GM20000 (cell line): ENCODE measurements around the gene CDH8.

Experiments used
- DNase-seq: peaks from one replicate; pipeline ENCODE4 v3.0.0; 2012; ENCODE audit warnings: low spot score
- TF ChIP-seq, protein P1 (sequence below): IDR thresholded peaks from 2 replicates; pipeline ENCODE4 v1.5.1; 2012; ENCODE audit warnings: mild to moderate bottlenecking, control low read depth; ENCODE audit errors: extremely low read depth, missing control alignments

The CDH8 gene

DNA sequence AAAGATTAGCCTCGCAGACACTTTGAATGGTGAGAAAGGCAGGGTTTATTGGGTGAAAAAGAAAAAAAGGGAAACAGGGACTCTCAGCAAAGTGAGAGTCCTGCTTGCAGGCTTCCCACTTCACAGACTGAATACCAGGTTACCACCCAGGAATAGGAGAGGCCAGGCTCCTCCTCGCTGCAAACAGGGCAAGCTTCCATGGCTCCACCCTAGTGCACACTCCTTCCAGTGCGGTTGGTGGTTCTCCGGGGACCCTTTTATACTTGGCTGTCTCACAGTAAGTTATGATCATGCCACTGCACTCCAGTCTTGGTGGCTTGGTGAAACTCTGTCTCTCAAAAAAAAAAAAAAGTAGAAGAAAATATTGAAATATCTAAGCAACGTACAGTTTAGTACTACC, 30.5 kb upstream of the CDH8 start:
- TF ChIP-seq, protein P1, sequence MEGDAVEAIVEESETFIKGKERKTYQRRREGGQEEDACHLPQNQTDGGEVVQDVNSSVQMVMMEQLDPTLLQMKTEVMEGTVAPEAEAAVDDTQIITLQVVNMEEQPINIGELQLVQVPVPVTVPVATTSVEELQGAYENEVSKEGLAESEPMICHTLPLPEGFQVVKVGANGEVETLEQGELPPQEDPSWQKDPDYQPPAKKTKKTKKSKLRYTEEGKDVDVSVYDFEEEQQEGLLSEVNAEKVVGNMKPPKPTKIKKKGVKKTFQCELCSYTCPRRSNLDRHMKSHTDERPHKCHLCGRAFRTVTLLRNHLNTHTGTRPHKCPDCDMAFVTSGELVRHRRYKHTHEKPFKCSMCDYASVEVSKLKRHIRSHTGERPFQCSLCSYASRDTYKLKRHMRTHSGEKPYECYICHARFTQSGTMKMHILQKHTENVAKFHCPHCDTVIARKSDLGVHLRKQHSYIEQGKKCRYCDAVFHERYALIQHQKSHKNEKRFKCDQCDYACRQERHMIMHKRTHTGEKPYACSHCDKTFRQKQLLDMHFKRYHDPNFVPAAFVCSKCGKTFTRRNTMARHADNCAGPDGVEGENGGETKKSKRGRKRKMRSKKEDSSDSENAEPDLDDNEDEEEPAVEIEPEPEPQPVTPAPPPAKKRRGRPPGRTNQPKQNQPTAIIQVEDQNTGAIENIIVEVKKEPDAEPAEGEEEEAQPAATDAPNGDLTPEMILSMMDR: no peak
- DNase-seq: no peak

DNA sequence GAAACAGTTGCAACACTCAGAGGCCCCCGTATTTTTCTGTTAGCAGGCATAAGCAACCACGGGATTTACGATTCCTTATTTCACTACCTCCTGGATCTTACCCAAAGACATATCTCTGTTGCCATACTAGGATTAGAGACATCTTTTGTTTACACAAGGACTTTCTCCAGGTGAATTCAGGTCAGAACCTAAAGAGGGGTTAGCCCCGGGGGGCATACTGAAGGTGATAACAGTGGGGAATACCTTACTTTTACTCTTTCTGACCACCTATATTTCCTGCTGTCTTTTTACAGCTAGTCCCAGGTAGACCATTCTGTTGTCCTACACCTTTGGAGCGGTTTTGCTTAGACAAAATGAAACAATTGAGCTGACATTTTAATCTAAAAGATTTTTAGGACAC, 27.9 kb upstream of the CDH8 start:
- TF ChIP-seq, protein P1: no peak
- DNase-seq: no peak

DNA sequence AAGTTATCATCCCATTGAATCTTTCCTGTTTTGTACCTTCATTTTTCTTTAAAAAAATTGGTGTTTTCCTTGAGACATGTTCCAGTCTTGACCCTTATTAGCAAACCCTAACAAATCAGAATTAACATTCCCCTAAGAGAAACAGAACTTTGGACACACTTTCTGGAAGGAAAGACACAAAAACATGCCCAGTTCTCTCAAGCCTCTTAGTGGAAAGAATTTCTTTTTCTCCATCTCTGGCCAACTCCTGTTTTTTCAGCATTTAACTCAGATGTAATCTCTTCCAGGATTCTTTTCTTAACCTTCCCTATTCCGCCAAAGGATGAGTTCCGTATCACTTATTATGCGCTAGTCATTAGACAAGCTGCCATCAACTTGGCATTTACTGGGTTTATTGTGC, 23.9 kb upstream of the CDH8 start:
- TF ChIP-seq, protein P1: no peak
- no peak for DNase-seq

DNA sequence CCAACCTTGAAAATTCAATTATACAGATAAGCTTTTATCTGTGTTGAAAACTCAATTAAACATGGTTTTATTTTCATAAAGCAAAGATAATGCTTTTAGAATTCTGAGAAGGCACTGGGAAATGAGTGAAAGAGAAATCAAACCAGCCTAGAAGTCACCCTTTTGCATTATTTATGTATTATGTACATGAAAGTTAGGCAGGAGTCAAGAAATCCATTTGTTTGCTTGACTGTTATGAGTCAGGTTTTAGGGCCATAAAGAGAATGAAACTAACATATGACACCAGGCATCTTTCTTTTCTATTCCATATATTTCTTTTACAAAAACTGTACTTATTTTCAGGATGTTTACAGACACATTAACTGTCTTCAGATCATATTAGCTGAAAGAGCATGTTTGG, 23.3 kb upstream of the CDH8 start:
- TF ChIP-seq, protein P1: no peak
- no peak for DNase-seq

DNA sequence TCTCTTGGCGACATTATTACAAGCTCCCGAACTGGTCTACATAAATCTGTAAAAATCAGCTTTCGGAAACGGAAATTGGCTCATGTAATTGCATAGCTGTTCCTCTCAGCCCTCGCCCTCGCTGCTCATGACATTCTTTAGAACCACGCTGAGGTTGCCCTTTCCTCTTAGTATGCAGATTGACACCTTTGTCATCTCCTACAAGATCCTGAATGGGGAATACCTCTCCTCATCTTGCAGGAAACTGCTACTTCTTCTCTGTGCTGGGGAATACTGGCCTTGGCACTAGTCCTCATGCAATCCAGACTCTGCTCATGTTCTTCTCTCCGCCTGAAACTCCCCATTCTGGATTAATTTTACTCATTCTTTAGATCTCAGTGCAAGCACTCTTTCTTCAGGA, 22.2 kb upstream of the CDH8 start:
- TF ChIP-seq, protein P1: no peak

DNA sequence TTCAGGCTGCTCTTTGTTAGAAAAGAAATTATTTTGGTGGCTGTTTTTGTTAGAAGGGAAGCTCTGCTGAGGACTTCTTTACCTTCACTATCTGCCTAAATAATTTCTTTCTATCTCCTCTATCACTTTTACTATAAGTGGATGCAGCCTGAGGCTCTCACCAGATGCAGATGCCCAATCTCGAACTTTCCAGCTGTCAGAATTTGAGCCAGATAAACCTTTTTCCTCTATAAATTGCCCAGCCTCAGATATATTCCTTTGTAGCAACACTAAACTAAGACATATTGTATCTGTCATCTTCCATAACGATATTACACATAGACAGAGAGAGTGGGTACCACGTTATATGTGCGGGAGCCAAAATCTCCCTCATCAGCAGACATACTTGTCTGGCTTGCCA, 15.7 kb upstream of the CDH8 start:
- TF ChIP-seq, protein P1: no peak
- DNase-seq: no peak

More for the DNA sequence above, 22.2 kb upstream of the CDH8 start:
- no peak for DNase-seq

DNA sequence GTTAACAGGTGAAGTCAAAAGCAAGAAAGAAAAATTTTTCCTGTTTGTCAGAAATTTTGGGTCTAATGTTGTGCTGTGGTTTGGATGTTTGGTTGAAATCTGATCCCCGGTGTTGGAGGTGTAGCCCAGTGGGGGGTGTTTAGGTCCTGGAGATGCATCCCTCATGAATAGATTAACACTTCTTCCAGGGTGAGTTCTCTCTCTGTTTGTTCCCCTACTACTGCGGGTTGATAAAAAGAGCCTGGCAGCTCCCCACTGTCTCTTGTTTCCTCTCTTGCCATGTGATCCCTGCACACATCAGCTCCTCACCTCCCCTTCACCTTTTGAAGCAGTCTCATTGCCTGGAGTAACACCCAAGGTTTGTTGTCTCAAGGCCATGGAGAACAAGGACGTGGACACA, 14.6 kb upstream of the CDH8 start:
- TF ChIP-seq, protein P1: no peak

More for the DNA sequence above, 14.6 kb upstream of the CDH8 start:
- no peak for DNase-seq
